Endodermal cell (in vitro differentiated cells): Measurements from ENCODE around the gene GATA2. TPM values are rescaled to one million over a fixed set of nuclear protein-coding genes. Genes with fewer than 3 reads are reported as not detected.

Source experiments
- DNase-seq: peaks from one replicate; pipeline ENCODE4 v3.0.0-alpha.2; 2017
- H3K27ac ChIP-seq: 2 replicates; pipeline ENCODE4 v1.5.1; 2013; ENCODE audit warnings: mild to moderate bottlenecking, low read depth, low read length, moderate library complexity
- H3K27me3 ChIP-seq: 2 replicates; pipeline ENCODE4 v1.6.1; 2013; ENCODE audit warnings: mild to moderate bottlenecking, low read length, moderate library complexity; ENCODE audit not compliant: insufficient read depth, control insufficient read depth, poor library complexity, severe bottlenecking
- H3K36me3 ChIP-seq: 2 replicates; pipeline ENCODE4 v1.7.0; 2013; ENCODE audit warnings: mild to moderate bottlenecking, low read length, moderate library complexity; ENCODE audit not compliant: control insufficient read depth, insufficient read depth
- H3K4me1 ChIP-seq: one replicate; pipeline ENCODE4 v1.7.0; 2013; ENCODE audit warnings: low read length; ENCODE audit not compliant: control insufficient read depth, insufficient read depth
- H3K4me3 ChIP-seq: 2 replicates; pipeline ENCODE4 v1.5.1; 2013; ENCODE audit warnings: mild to moderate bottlenecking, low read length, moderate library complexity
- H3K9ac ChIP-seq: 2 replicates; pipeline ENCODE4 v1.6.1; 2013; ENCODE audit warnings: mild to moderate bottlenecking, low read length, moderate library complexity; ENCODE audit not compliant: poor library complexity, severe bottlenecking; ENCODE audit errors: extremely low read depth
- H3K9me3 ChIP-seq: 2 replicates; pipeline ENCODE4 v1.6.1; 2013; ENCODE audit warnings: mild to moderate bottlenecking, low read length, moderate library complexity; ENCODE audit not compliant: control insufficient read depth
- H3K27ac Mint-ChIP-seq: 2 replicates; pipeline ENCODE4 v1.8.0; 2020; ENCODE audit warnings: mixed read lengths
- H3K27me3 Mint-ChIP-seq: 2 replicates; pipeline ENCODE4 v1.8.0; 2021; ENCODE audit warnings: mild to moderate bottlenecking, mixed read lengths; ENCODE audit not compliant: insufficient read depth
- H3K36me3 Mint-ChIP-seq: 2 replicates; pipeline ENCODE4 v1.8.0; 2020; ENCODE audit warnings: low read depth, mixed read lengths
- H3K4me1 Mint-ChIP-seq: 2 replicates; pipeline ENCODE4 v1.8.0; 2020; ENCODE audit warnings: mixed read lengths
- H3K4me3 Mint-ChIP-seq: 2 replicates; pipeline ENCODE4 v1.8.0; 2020; ENCODE audit warnings: mild to moderate bottlenecking, moderate library complexity, mixed read lengths
- H3K9me3 Mint-ChIP-seq: 2 replicates; pipeline ENCODE4 v1.8.0; 2020; ENCODE audit warnings: mild to moderate bottlenecking, mixed read lengths
- whole genome bisulfite sequencing, 2 experiments: methylation state at CpG; one replicate each; pipeline versions ENCODE4 v1.1.5 to v1.1.7; 2013; ENCODE audit warnings: missing lambda C conversion rate in 2 of 2, mixed read lengths in 1 of 2; ENCODE audit not compliant: insufficient coverage in 1 of 2, insufficient read length in 1 of 2; 5-methylcytosine and 5-hydroxymethylcytosine counted together
- total RNA-seq, 2 donors: library from RNA; stranded (reverse); fragmentation: NEBNext Ultra II Directional in 1 of 2; extraction: Animal tissue kit (Norgen Biotek cat#: 25700) in 1 of 2; gene quantifications; 2 replicates in 1 of 2; 3 replicates in 1 of 2; pipeline ENCODE4 v1.2.1, GENCODE V29; 2021
- TF ChIP-seq, protein P1 (sequence below): fragments of 200-600 bp; sonication (generic); conservative IDR thresholded peaks from 2 replicates; pipeline ENCODE4 v1.5.0; 2021; ENCODE audit warnings: antibody characterized with exemption, mild to moderate bottlenecking

Gene GATA2
- total RNA-seq, 2 donors from 2014 or later: 1.2 to 1.6 TPM

DNA sequence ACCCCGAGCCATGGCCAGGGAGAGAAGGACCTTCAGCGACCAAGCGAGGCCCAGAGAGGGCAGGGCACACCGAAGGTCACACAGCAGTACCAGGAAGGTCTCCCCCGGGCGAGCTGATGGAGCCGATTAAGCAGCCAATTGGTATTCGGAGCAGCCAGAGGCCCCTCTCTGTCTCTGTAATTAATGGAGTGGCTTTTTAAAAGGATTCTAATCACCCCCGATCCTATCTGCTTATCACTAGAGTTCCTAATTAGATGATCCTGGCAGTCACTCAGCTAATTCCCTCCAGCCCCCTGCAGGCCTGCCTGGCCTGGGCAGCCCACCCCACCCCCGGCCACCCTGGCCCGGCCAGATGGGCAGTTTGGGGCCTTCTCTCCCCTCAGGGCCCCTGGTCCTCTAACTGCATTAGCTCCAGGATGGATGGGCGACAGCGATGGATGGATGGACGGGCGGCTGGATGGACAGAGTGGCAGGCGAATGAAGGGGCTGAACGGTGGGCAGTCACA, 24.7 kb downstream of the GATA2 start:
- Histone ChIP-seq H3K9ac (no peak overlapping the region), H3K27ac (no peak overlapping the region), H3K4me1 (no peaks in the 10 kb centered on the region), H3K9me3 (no peaks in the 10 kb centered on the region), H3K27me3 (peaks cover 84% of the 10 kb centered on the region), H3K36me3 (no peaks in the 10 kb centered on the region), H3K4me3 (no peak overlapping the region)
- Mint-ChIP-seq H3K27me3 (peaks cover 96% of the 10 kb centered on the region), H3K4me3 (no peak overlapping the region), H3K4me1 (peaks cover 11% of the 10 kb centered on the region), H3K36me3 (no peaks in the 10 kb centered on the region), H3K9me3 (peaks cover 2% of the 10 kb centered on the region), H3K27ac (no peak overlapping the region)
- TF ChIP-seq, protein P1, sequence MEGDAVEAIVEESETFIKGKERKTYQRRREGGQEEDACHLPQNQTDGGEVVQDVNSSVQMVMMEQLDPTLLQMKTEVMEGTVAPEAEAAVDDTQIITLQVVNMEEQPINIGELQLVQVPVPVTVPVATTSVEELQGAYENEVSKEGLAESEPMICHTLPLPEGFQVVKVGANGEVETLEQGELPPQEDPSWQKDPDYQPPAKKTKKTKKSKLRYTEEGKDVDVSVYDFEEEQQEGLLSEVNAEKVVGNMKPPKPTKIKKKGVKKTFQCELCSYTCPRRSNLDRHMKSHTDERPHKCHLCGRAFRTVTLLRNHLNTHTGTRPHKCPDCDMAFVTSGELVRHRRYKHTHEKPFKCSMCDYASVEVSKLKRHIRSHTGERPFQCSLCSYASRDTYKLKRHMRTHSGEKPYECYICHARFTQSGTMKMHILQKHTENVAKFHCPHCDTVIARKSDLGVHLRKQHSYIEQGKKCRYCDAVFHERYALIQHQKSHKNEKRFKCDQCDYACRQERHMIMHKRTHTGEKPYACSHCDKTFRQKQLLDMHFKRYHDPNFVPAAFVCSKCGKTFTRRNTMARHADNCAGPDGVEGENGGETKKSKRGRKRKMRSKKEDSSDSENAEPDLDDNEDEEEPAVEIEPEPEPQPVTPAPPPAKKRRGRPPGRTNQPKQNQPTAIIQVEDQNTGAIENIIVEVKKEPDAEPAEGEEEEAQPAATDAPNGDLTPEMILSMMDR: no peak
- 84 to 89% methylated on average over 11 to 17 of the region's 17 CpGs for WGBS, 2 experiments
- no peak for DNase-seq

DNA sequence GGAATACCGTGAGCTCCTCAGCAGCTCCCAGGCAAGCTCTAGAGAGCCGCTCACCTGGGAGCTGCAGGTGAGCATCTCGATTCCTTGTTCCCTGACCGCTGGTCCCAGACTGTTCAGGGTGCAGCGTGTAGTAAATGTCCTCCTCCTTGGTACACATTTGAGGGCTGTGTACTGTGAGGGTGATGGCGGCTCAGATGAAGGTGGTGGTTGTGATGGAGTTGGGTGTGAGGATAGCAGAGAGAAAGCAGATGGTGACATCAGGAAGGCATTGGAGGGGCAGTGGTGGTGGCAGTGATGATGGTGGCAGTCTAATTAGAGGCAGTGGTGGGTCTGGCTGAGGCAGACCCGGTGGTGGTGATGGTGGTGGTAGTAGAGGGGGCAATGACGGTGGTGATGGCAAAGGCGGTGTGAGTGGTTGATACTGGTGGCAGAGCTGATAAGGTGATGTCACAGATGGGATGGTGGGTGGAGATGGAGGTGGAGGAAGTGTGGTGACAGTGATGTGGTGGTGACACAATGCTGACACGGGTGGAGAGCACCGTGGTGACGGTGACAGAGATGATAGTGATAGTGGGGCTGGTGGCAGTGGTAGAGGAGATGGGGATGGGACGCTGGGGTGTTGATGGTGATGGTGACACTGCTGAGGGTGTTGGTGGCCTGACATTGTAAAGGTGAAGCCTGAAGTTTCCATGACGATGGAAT, 26.0 kb downstream of the GATA2 start, which contains the start of gene DNAJB8:
Gene DNAJB8, minus strand, starts transcription at position 51 of the 702 bp plus-strand sequence. CDS start 3,645 bp downstream, outside the sequence.
- H3K27me3 Mint-ChIP-seq: peaks cover 92% of the 10 kb centered on the region
- no peaks in the 10 kb centered on the region for H3K4me1 ChIP-seq
- peaks cover 2% of the 10 kb centered on the region for H3K9me3 Mint-ChIP-seq
- whole genome bisulfite sequencing, 2 experiments: 93% methylated on average over 7 to 14 of the region's 14 CpGs
- H3K27me3 ChIP-seq: peaks cover 71% of the 10 kb centered on the region
- H3K9ac ChIP-seq: no peak within 1 kb of the TSS
- H3K4me3 ChIP-seq: no peak within 1 kb of the TSS
- DNase-seq: no peak
- no peak within 1 kb of the TSS for H3K27ac Mint-ChIP-seq
- H3K4me3 Mint-ChIP-seq: no peak within 1 kb of the TSS
- H3K36me3 Mint-ChIP-seq: no peaks in the 10 kb centered on the region
- TF ChIP-seq, protein P1: no peak
- peaks cover 11% of the 10 kb centered on the region for H3K4me1 Mint-ChIP-seq
- no peak within 1 kb of the TSS for H3K27ac ChIP-seq
- H3K9me3 ChIP-seq: no peaks in the 10 kb centered on the region
- H3K36me3 ChIP-seq: no peaks in the 10 kb centered on the region

DNA sequence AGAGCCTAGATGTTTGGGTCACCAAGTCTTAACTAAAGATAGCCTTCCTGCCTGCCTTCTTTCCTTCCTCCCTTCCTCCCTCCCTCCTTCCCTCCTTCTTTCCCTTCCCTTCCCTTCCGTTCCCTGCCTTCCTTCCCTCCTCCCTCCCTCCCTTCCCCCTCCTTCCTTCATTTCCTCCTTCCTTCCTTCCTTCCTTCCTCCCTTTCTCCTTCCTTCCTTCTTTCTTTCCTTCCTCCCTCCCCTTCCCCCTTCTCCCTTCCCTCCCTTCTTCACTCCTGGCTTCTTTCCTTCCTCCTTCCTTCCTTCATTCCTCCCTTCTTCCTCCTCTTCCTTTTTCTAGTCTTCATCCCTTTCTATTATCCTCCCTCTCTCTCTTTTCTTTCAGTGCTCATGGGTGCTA, 28.3 kb downstream of the GATA2 start:
- Histone ChIP-seq H3K4me1 (no peaks in the 10 kb centered on the region), H3K4me3 (no peak overlapping the region), H3K9ac (no peak overlapping the region), H3K9me3 (no peaks in the 10 kb centered on the region), H3K27ac (no peak overlapping the region), H3K27me3 (peaks cover 52% of the 10 kb centered on the region), H3K36me3 (no peaks in the 10 kb centered on the region)
- H3K27ac Mint-ChIP-seq: no peak overlapping the region
- H3K36me3 Mint-ChIP-seq: no peaks in the 10 kb centered on the region
- no peak overlapping the region for H3K4me3 Mint-ChIP-seq
- H3K27me3 Mint-ChIP-seq: peaks cover 88% of the 10 kb centered on the region
- H3K9me3 Mint-ChIP-seq: no peaks in the 10 kb centered on the region
- WGBS, 2 experiments: 67% methylated on average over 1 of the region's 1 CpG; no CpG with 5 or more reads in 1 of the 2 experiments
- H3K4me1 Mint-ChIP-seq: peaks cover 11% of the 10 kb centered on the region
- TF ChIP-seq, protein P1: no peak
- no peak for DNase-seq
